HEK293 (cell line): ENCODE measurements around the gene PAX7.

Experiments
- CTCF ChIA-PET: fragments of 350-600 bp; formaldehyde crosslinking; extraction: SDS; loops from one replicate; lab custom pipeline; 2021; ENCODE audit warnings: antibody characterized with exemption; lab: Yijun Ruan, JAX
- POLR2A ChIA-PET: fragments of 300-600 bp; formaldehyde crosslinking; extraction: SDS; loops from one replicate; lab custom pipeline; 2020; ENCODE audit warnings: antibody characterized with exemption, inconsistent platforms; lab: Yijun Ruan, JAX
- H3K27ac ChIP-seq: fragments of 200-500 bp; sonication (Bioruptor generic); 2 replicates; pipeline ENCODE4 v1.5.1; 2014; ENCODE audit warnings: low read depth, low read length, control low read depth, inconsistent platforms; ENCODE audit errors: extremely low read depth
- H3K36me3 ChIP-seq, 2 experiments: fragments of 200-500 bp in 1 of 2; sonication (Bioruptor generic) in 1 of 2; 1 replicate in 1 of 2; 2 replicates in 1 of 2; pipeline ENCODE4 v1.5.1; 2014 to 2017; ENCODE audit warnings: inconsistent platforms in 2 of 2, low read length in 2 of 2; ENCODE audit not compliant: control insufficient read depth in 2 of 2, insufficient read depth in 1 of 2
- H3K4me1 ChIP-seq: fragments of 200-500 bp; sonication (Bioruptor generic); 2 replicates; pipeline ENCODE4 v1.5.1; 2014; ENCODE audit warnings: mild to moderate bottlenecking, low read length, inconsistent platforms; ENCODE audit not compliant: control insufficient read depth, insufficient read depth
- H3K4me3 ChIP-seq: 2 replicates; pipeline ENCODE4 v1.5.1; 2011; ENCODE audit warnings: low read depth, mild to moderate bottlenecking, control low read depth, low read length, moderate library complexity
- H3K9me3 ChIP-seq: fragments of 200-500 bp; sonication (Bioruptor generic); 2 replicates; pipeline ENCODE4 v1.5.1; 2014; ENCODE audit warnings: low read depth, low read length, inconsistent platforms; ENCODE audit not compliant: control insufficient read depth, insufficient read depth
- MZF1 ChIP-seq: fragments of 450-650 bp; formaldehyde crosslinking; IDR thresholded peaks from 2 replicates; pipeline ENCODE4 v1.5.1; 2017; ENCODE audit warnings: missing biosample characterization, missing genetic modification characterization, borderline replicate concordance
- PRDM1 ChIP-seq: fragments of 450-650 bp; formaldehyde crosslinking; IDR thresholded peaks from 2 replicates; pipeline ENCODE4; 2016; ENCODE audit warnings: missing biosample characterization, missing genetic modification characterization
- SP3 ChIP-seq: fragments of 450-650 bp; formaldehyde crosslinking; IDR thresholded peaks from 2 replicates; pipeline ENCODE4 v1.5.1; 2016; ENCODE audit warnings: missing biosample characterization, missing genetic modification characterization
- TCF7L2 ChIP-seq: IDR thresholded peaks from 2 replicates; pipeline ENCODE4 v1.6.1; 2011; ENCODE audit warnings: low read depth, mild to moderate bottlenecking, inconsistent platforms, low read length, moderate library complexity, borderline replicate concordance
- ZBTB1 ChIP-seq: fragments of 450-650 bp; formaldehyde crosslinking; IDR thresholded peaks from 2 replicates; pipeline ENCODE4 v1.5.1; 2016; ENCODE audit warnings: missing biosample characterization, missing genetic modification characterization
- ZBTB8A ChIP-seq: fragments of 450-650 bp; formaldehyde crosslinking; IDR thresholded peaks from 2 replicates; pipeline ENCODE4 v1.5.1; 2016; ENCODE audit warnings: missing biosample characterization, missing genetic modification characterization
- ZFP3 ChIP-seq: fragments of 450-650 bp; formaldehyde crosslinking; IDR thresholded peaks from 2 replicates; pipeline ENCODE4 v1.5.1; 2016; ENCODE audit warnings: low read depth, missing biosample characterization, missing genetic modification characterization
- ZNF10 ChIP-seq: fragments of 450-650 bp; formaldehyde crosslinking; IDR thresholded peaks from 2 replicates; pipeline ENCODE4 v1.5.1; 2017; ENCODE audit warnings: missing biosample characterization, missing genetic modification characterization
- ZNF146 ChIP-seq: fragments of 450-650 bp; formaldehyde crosslinking; IDR thresholded peaks from 2 replicates; pipeline ENCODE4 v1.5.1; 2016; ENCODE audit warnings: missing biosample characterization, missing genetic modification characterization
- ZNF174 ChIP-seq: fragments of 450-650 bp; formaldehyde crosslinking; IDR thresholded peaks from 2 replicates; pipeline ENCODE4 v1.5.0; 2017; ENCODE audit warnings: missing biosample characterization, mild to moderate bottlenecking, missing genetic modification characterization
- ZNF214 ChIP-seq: fragments of 450-650 bp; formaldehyde crosslinking; IDR thresholded peaks from 2 replicates; pipeline ENCODE4 v1.5.1; 2017; ENCODE audit warnings: missing biosample characterization, mild to moderate bottlenecking, missing genetic modification characterization, borderline replicate concordance
- ZNF24 ChIP-seq: fragments of 450-650 bp; formaldehyde crosslinking; IDR thresholded peaks from 2 replicates; pipeline ENCODE4 v1.5.1; 2016; ENCODE audit warnings: missing biosample characterization, missing genetic modification characterization
- ZNF324 ChIP-seq: fragments of 450-650 bp; formaldehyde crosslinking; IDR thresholded peaks from 2 replicates; pipeline ENCODE4 v1.5.1; 2016; ENCODE audit warnings: missing biosample characterization, missing genetic modification characterization
- ZNF510 ChIP-seq: fragments of 450-650 bp; formaldehyde crosslinking; IDR thresholded peaks from 2 replicates; pipeline ENCODE4 v1.5.1; 2018; ENCODE audit warnings: mild to moderate bottlenecking, missing genetic modification characterization, missing biosample characterization; ENCODE audit not compliant: insufficient replicate concordance
- ZNF629 ChIP-seq: fragments of 450-650 bp; formaldehyde crosslinking; IDR thresholded peaks from 2 replicates; pipeline ENCODE4 v1.5.1; 2017; ENCODE audit warnings: missing biosample characterization, missing genetic modification characterization
- ZNF677 ChIP-seq: fragments of 450-650 bp; IDR thresholded peaks from 2 replicates; pipeline ENCODE4 v1.5.0; 2018; ENCODE audit warnings: missing biosample characterization, mild to moderate bottlenecking, missing genetic modification characterization, moderate library complexity
- ZNF707 ChIP-seq: fragments of 450-650 bp; formaldehyde crosslinking; IDR thresholded peaks from 2 replicates; pipeline ENCODE4 v1.5.1; 2016; ENCODE audit warnings: missing biosample characterization, missing genetic modification characterization
- ZNF776 ChIP-seq: fragments of 450-650 bp; formaldehyde crosslinking; IDR thresholded peaks from 2 replicates; pipeline ENCODE4 v1.5.0; 2017; ENCODE audit warnings: missing biosample characterization, missing genetic modification characterization, borderline replicate concordance
- ZNF785 ChIP-seq: fragments of 450-650 bp; formaldehyde crosslinking; IDR thresholded peaks from 2 replicates; pipeline ENCODE4 v1.5.1; 2016; ENCODE audit warnings: missing biosample characterization, missing genetic modification characterization
- ZNF792 ChIP-seq: fragments of 450-650 bp; formaldehyde crosslinking; IDR thresholded peaks from 2 replicates; pipeline ENCODE4 v1.5.1; 2016; ENCODE audit warnings: missing biosample characterization, missing genetic modification characterization
- TF ChIP-seq, protein P1 (sequence below): fragments of 450-650 bp; formaldehyde crosslinking; IDR thresholded peaks from 2 replicates; pipeline ENCODE4 v1.5.1; 2016; ENCODE audit warnings: missing biosample characterization, missing genetic modification characterization
- TF ChIP-seq, protein P2 (sequence below): fragments of 450-650 bp; formaldehyde crosslinking; IDR thresholded peaks from 2 replicates; pipeline ENCODE4 v1.5.1; 2016; ENCODE audit warnings: missing biosample characterization, missing genetic modification characterization, borderline replicate concordance
- TF ChIP-seq, protein P3 (sequence below): fragments of 450-650 bp; formaldehyde crosslinking; IDR thresholded peaks from 2 replicates; pipeline ENCODE4 v1.5.1; 2016; ENCODE audit warnings: missing biosample characterization, missing genetic modification characterization
- TF ChIP-seq, protein P4 (sequence below): fragments of 450-650 bp; formaldehyde crosslinking; IDR thresholded peaks from 2 replicates; pipeline ENCODE4 v1.5.1; 2016; ENCODE audit warnings: missing biosample characterization, missing genetic modification characterization

Gene PAX7

DNA sequence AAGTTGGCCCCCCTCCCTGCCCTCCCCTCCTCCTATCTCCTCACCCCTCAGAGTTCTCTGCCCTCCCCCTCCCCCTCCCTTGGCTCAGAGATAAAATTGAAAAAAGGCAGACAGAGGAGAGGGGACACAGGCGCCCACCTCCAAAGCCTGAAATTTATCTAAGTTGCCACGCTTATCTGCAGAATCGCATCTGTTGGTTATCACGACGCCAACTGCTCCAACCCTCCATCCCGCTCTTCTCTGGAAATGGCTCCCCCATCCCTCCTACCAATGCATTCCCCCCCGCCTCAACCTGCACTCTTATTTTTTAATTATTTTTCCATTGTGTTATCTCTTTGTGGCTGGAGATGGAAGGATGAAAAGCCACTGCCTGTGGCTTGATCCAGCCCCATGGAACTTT is 138.5 kb downstream of the PAX7 start (continued):
- TF ChIP-seq SP3 (tag by site-specific recombination) (no peak), PRDM1 (no peak)

DNA sequence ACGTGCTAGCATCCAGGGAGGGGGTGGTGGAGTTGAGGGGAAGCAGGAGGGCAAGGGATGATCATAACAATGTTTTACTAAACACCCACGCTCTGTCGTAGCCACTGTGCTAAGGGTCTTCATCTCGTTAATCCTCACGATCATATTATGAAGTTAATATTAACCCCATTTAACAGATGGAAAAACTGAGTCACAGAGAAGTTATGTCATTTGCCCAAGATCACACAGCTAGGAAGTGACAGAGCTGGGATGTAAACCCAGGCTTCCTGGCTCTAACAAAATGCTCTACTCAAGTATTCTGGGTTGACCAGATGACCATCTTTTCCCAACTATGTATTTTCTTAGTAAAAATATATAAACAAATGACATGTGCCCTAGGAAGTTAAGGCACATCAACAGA is 140.2 kb downstream of the PAX7 start:
- Histone ChIP-seq H3K36me3 (no peaks in the 10 kb centered on the region), H3K9me3 (no peaks in the 10 kb centered on the region), H3K4me3 (no peak overlapping the region), H3K27ac (no peak overlapping the region), H3K4me1 (no peaks in the 10 kb centered on the region)
- no peak for TF ChIP-seq ZNF677
- TF ChIP-seq ZBTB8A: no peak
- TF ChIP-seq, protein P1, sequence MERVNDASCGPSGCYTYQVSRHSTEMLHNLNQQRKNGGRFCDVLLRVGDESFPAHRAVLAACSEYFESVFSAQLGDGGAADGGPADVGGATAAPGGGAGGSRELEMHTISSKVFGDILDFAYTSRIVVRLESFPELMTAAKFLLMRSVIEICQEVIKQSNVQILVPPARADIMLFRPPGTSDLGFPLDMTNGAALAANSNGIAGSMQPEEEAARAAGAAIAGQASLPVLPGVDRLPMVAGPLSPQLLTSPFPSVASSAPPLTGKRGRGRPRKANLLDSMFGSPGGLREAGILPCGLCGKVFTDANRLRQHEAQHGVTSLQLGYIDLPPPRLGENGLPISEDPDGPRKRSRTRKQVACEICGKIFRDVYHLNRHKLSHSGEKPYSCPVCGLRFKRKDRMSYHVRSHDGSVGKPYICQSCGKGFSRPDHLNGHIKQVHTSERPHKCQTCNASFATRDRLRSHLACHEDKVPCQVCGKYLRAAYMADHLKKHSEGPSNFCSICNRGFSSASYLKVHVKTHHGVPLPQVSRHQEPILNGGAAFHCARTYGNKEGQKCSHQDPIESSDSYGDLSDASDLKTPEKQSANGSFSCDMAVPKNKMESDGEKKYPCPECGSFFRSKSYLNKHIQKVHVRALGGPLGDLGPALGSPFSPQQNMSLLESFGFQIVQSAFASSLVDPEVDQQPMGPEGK (tag by site-specific recombination): no peak
- TF ChIP-seq ZBTB1 (tag by site-specific recombination): no peak
- TF ChIP-seq ZNF324: no peak
- TF ChIP-seq ZNF776 (tag by site-specific recombination): no peak
- TF ChIP-seq SP3 (tag by site-specific recombination): no peak
- TF ChIP-seq ZNF146 (tag by site-specific recombination): no peak
- ChIA-PET CTCF (interaction anchor here (0.6 to 1.1 kb wide), 2 partner anchors 174 to 251 kb away, joined by 3 to 4 read pairs; no protein-coding TSS in a partner anchor), POLR2A (no interaction called here)

DNA sequence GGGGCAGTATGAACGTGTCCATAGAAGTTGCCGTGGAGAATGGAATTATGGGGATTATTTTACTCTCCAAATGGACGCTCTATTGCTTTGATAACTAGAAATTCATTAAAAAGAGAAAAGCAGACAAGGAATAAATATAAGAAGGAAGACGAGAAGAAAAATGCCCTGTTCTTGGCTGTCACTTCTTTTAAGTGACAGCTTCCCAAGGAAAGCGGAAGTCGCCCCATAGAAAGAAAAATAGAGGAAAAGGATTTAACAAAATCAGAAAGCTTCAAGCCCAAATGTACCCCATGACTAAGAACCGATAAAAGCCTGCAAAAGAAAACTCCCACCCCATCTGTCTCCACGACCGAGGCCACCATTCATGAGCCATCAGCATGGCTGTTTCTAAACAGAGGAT is 143.1 kb downstream of the PAX7 start:
- ChIA-PET POLR2A (no interaction called here), CTCF (interaction anchor here (1.1 kb wide), 1 partner anchor 14 kb away, joined by 3 read pairs; no protein-coding TSS in a partner anchor)
- Histone ChIP-seq H3K9me3 (no peaks in the 10 kb centered on the region), H3K4me3 (no peak overlapping the region), H3K27ac (no peak overlapping the region), H3K36me3 (no peaks in the 10 kb centered on the region), H3K4me1 (no peaks in the 10 kb centered on the region)
- TF ChIP-seq, protein P2, sequence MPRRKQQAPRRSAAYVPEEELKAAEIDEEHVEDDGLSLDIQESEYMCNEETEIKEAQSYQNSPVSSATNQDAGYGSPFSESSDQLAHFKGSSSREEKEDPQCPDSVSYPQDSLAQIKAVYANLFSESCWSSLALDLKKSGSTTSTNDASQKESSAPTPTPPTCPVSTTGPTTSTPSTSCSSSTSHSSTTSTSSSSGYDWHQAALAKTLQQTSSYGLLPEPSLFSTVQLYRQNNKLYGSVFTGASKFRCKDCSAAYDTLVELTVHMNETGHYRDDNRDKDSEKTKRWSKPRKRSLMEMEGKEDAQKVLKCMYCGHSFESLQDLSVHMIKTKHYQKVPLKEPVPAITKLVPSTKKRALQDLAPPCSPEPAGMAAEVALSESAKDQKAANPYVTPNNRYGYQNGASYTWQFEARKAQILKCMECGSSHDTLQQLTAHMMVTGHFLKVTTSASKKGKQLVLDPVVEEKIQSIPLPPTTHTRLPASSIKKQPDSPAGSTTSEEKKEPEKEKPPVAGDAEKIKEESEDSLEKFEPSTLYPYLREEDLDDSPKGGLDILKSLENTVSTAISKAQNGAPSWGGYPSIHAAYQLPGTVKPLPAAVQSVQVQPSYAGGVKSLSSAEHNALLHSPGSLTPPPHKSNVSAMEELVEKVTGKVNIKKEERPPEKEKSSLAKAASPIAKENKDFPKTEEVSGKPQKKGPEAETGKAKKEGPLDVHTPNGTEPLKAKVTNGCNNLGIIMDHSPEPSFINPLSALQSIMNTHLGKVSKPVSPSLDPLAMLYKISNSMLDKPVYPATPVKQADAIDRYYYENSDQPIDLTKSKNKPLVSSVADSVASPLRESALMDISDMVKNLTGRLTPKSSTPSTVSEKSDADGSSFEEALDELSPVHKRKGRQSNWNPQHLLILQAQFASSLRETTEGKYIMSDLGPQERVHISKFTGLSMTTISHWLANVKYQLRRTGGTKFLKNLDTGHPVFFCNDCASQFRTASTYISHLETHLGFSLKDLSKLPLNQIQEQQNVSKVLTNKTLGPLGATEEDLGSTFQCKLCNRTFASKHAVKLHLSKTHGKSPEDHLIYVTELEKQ: no peak
- TF ChIP-seq ZNF510 (tag by site-specific recombination): no peak
- no peak for TF ChIP-seq ZNF10 (tag by site-specific recombination)
- TF ChIP-seq, protein P3, sequence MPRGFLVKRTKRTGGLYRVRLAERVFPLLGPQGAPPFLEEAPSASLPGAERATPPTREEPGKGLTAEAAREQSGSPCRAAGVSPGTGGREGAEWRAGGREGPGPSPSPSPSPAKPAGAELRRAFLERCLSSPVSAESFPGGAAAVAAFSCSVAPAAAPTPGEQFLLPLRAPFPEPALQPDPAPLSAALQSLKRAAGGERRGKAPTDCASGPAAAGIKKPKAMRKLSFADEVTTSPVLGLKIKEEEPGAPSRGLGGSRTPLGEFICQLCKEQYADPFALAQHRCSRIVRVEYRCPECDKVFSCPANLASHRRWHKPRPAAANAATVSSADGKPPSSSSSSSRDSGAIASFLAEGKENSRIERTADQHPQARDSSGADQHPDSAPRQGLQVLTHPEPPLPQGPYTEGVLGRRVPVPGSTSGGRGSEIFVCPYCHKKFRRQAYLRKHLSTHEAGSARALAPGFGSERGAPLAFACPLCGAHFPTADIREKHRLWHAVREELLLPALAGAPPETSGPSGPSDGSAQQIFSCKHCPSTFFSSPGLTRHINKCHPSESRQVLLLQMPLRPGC (tag by site-specific recombination): no peak
- TF ChIP-seq ZNF174 (tag by site-specific recombination): no peak
- TF ChIP-seq ZNF785 (tag by site-specific recombination): no peak
- TF ChIP-seq TCF7L2: no peak
- no peak for TF ChIP-seq ZNF707
- no peak for TF ChIP-seq MZF1 (tag by site-specific recombination)
- TF ChIP-seq ZFP3: no peak
- TF ChIP-seq ZNF24 (tag by site-specific recombination): no peak
- no peak for TF ChIP-seq ZNF214 (tag by site-specific recombination)
- no peak for TF ChIP-seq ZBTB1 (tag by site-specific recombination)
- TF ChIP-seq, protein P4, sequence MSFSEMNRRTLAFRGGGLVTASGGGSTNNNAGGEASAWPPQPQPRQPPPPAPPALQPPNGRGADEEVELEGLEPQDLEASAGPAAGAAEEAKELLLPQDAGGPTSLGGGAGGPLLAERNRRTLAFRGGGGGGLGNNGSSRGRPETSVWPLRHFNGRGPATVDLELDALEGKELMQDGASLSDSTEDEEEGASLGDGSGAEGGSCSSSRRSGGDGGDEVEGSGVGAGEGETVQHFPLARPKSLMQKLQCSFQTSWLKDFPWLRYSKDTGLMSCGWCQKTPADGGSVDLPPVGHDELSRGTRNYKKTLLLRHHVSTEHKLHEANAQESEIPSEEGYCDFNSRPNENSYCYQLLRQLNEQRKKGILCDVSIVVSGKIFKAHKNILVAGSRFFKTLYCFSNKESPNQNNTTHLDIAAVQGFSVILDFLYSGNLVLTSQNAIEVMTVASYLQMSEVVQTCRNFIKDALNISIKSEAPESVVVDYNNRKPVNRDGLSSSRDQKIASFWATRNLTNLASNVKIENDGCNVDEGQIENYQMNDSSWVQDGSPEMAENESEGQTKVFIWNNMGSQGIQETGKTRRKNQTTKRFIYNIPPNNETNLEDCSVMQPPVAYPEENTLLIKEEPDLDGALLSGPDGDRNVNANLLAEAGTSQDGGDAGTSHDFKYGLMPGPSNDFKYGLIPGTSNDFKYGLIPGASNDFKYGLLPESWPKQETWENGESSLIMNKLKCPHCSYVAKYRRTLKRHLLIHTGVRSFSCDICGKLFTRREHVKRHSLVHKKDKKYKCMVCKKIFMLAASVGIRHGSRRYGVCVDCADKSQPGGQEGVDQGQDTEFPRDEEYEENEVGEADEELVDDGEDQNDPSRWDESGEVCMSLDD (tag by site-specific recombination): no peak
- TF ChIP-seq ZNF629: no peak
- no peak for TF ChIP-seq ZNF324
- no peak for TF ChIP-seq ZNF792 (tag by site-specific recombination)
